SK-N-DZ (cell line): ENCODE data around the gene PDCL3. TPM values are rescaled to one million over a fixed set of nuclear protein-coding genes. Genes with fewer than 3 reads are reported as not detected.
A peak's percentile ranks its signal among the peaks of the same experiment; 100 is the strongest.

Experiments
- DNase-seq: peaks from one replicate; pipeline ENCODE4 v3.0.0-alpha.2; 2015; ENCODE audit warnings: low spot score
- polyA plus RNA-seq, 2 experiments: library from polyadenylated mRNA; depleted of rRNA; stranded (reverse); fragments of >200 nt; gene quantifications; 2 replicates each; pipeline ENCODE4 v1.2.3, GENCODE V29; 2014

The PDCL3 gene
- polyA plus RNA-seq (2014; cell fraction: cytosol; rRNA removed) = 16.4 and 18.0 TPM in 2 replicates
- polyA plus RNA-seq (2014; cell fraction: nucleus; rRNA removed) = 10.8 and 10.9 TPM in 2 replicates

- peak; percentile 99 for DNase-seq
Observed at GRCh38 chr2:100562613-100563406, at the start of gene PDCL3. Gene PDCL3, plus strand, starts transcription at chr2:100562993. Its CDS starts 75 bp downstream, at chr2:100563068.

- DNase-seq = no peak
Observed at GRCh38 chr2:100513650-100514049, 49.1 kb upstream of the PDCL3 start.

- DNase-seq = no peak
Observed at GRCh38 chr2:100517556-100517955, 45.2 kb upstream of the PDCL3 start.

GRCh38 chr2:100518801-100519200 is 44.0 kb upstream of the PDCL3 start:
- DNase-seq = no peak

GRCh38 chr2:100520224-100520623 is 42.6 kb upstream of the PDCL3 start:
- DNase-seq = no peak

GRCh38 chr2:100522430-100522829 is 40.4 kb upstream of the PDCL3 start:
- no peak for DNase-seq

GRCh38 chr2:100524331-100524730 is 38.5 kb upstream of the PDCL3 start:
- DNase-seq = no peak

GRCh38 chr2:100526868-100527267 is 35.9 kb upstream of the PDCL3 start:
- no peak for DNase-seq

GRCh38 chr2:100527440-100528015 is 35.3 kb upstream of the PDCL3 start:
- DNase-seq = no peak

GRCh38 chr2:100529176-100529575 is 33.6 kb upstream of the PDCL3 start:
- no peak for DNase-seq

- DNase-seq = no peak
Observed at GRCh38 chr2:100529900-100530299, 32.9 kb upstream of the PDCL3 start.

GRCh38 chr2:100535855-100536254 is 26.9 kb upstream of the PDCL3 start:
- no peak for DNase-seq

- no peak for DNase-seq
Observed at GRCh38 chr2:100537918-100538317, 24.9 kb upstream of the PDCL3 start.

GRCh38 chr2:100539221-100539620 is 23.6 kb upstream of the PDCL3 start:
- no peak for DNase-seq

- DNase-seq = no peak
Observed at GRCh38 chr2:100541404-100541803, 21.4 kb upstream of the PDCL3 start.

- DNase-seq = no peak
Observed at GRCh38 chr2:100542418-100542817, 20.4 kb upstream of the PDCL3 start.

GRCh38 chr2:100544911-100545596 is 17.7 kb upstream of the PDCL3 start:
- DNase-seq = no peak

GRCh38 chr2:100546469-100546868 is 16.3 kb upstream of the PDCL3 start:
- no peak for DNase-seq

- DNase-seq = no peak
Observed at GRCh38 chr2:100548771-100549170, 14.0 kb upstream of the PDCL3 start.

GRCh38 chr2:100551303-100551702 is 11.5 kb upstream of the PDCL3 start:
- no peak for DNase-seq

- no peak for DNase-seq
Observed at GRCh38 chr2:100554798-100555407, 7.9 kb upstream of the PDCL3 start.

GRCh38 chr2:100556746-100557145 is 6.0 kb upstream of the PDCL3 start:
- DNase-seq = no peak
